Duodenal mucosa (tissue), 2 donors: ENCODE data around the gene CSHL1.

Experiments used
- H3K27ac ChIP-seq: one replicate; pipeline ENCODE4 v1.7.0; 2013; ENCODE audit warnings: low read depth, low read length
- H3K27me3 ChIP-seq, 2 donors: one replicate each; pipeline ENCODE4 v1.7.0; 2013; ENCODE audit warnings: low read length in 2 of 2, control low read depth in 1 of 2; ENCODE audit not compliant: insufficient read depth in 2 of 2, control insufficient read depth in 1 of 2
- H3K36me3 ChIP-seq, 2 donors: one replicate each; pipeline ENCODE4 v1.7.0; 2013; ENCODE audit warnings: low read length in 2 of 2, control low read depth in 1 of 2; ENCODE audit not compliant: insufficient read depth in 2 of 2, control insufficient read depth in 1 of 2
- H3K4me1 ChIP-seq, 2 donors: one replicate each; pipeline ENCODE4 v1.7.0; 2013; ENCODE audit warnings: low read length in 2 of 2, control low read depth in 1 of 2; ENCODE audit not compliant: insufficient read depth in 2 of 2, control insufficient read depth in 1 of 2
- H3K4me3 ChIP-seq, 2 donors: one replicate each; pipeline ENCODE4 v1.7.0; 2013; ENCODE audit warnings: low read length in 2 of 2, low read depth in 1 of 2
- H3K9ac ChIP-seq, 2 donors: one replicate each; pipeline ENCODE4 v1.7.0; 2013; ENCODE audit warnings: low read length in 2 of 2, low read depth in 1 of 2
- H3K9me3 ChIP-seq, 2 donors: one replicate each; pipeline ENCODE4 v1.7.0; 2013; ENCODE audit warnings: low read length in 2 of 2, control low read depth in 1 of 2; ENCODE audit not compliant: control insufficient read depth in 1 of 2

Gene CSHL1

DNA sequence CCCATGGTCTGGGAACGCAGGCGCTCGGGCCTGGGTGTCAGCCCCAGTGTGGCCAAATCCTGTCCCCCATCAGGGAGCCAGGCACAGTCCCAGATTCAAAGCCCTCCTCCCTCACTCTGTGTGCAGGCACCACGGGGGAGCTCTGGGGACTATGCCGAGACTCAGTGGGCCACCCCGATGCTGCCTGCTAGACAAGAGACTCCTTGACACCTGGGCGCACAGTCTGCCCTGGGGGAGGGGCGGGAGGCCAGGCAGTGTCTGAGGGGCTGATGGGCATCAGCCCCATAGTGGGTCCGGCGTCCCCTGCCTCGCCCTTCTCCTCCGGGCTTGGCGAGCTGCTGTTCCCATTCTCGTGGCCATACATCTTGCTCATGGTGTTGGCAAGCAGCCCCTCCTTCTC, 29.5 kb upstream of the CSHL1 start:
- H3K4me1 ChIP-seq, result no peaks in the 10 kb centered on the region
- no peaks in the 10 kb centered on the region for H3K27me3 ChIP-seq
- no peak overlapping the region for H3K4me3 ChIP-seq
- H3K9ac ChIP-seq, result no peak overlapping the region
- no peaks in the 10 kb centered on the region for H3K9me3 ChIP-seq
- H3K27ac ChIP-seq, result no peak overlapping the region
- no peaks in the 10 kb centered on the region for H3K36me3 ChIP-seq

DNA sequence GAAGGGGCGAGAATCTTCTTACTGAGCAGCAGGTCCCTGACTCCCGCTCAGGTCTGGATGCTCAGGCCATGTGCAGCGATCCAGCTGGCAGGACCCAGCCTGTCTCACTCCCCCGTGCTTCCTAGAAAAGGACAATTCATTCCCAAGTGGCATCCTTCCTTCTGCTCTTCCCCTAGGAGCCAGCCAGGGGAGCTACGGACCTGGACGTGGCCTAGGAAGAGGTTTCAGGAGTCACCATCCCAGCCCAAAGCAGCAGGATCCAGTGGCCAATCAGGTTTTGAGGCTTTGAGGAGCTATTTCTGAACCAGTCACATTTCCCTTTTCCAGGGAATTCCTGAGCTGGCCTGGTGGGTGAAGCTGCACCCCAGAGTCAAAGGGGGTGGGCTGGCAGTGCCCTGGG, 28.8 kb upstream of the CSHL1 start:
- Histone ChIP-seq H3K9me3 (no peaks in the 10 kb centered on the region), H3K4me1 (no peaks in the 10 kb centered on the region), H3K27ac (no peak overlapping the region), H3K4me3 (no peak overlapping the region), H3K9ac (no peak overlapping the region), H3K36me3 (no peaks in the 10 kb centered on the region), H3K27me3 (no peaks in the 10 kb centered on the region)

DNA sequence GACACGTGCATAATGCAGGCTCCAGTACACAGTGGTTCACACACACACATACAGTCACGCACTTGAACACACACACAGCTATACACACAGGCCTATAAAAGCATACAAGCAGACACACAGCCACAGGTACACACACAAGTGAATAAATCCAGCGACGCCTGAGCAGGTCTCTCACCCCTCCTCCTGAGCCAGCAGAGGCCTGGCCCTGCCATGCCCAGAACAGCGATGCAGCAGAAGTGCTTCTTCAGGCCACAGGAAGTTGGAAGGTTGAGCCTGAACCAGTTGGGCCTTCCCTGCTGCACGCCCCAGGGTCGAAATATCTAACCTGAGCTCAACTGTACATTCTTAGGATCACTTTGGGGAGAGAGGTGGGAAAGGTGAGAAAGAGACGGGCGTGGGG, 28.3 kb upstream of the CSHL1 start:
- no peaks in the 10 kb centered on the region for H3K4me1 ChIP-seq
- no peak overlapping the region for H3K4me3 ChIP-seq
- no peaks in the 10 kb centered on the region for H3K9me3 ChIP-seq
- H3K27ac ChIP-seq, result no peak overlapping the region
- H3K36me3 ChIP-seq, result no peaks in the 10 kb centered on the region
- H3K27me3 ChIP-seq, result no peaks in the 10 kb centered on the region
- H3K9ac ChIP-seq, result no peak overlapping the region

GRCh38 chr17:63937920-63938319, 26.9 kb upstream of the CSHL1 start:
- Histone ChIP-seq H3K9ac (no peak overlapping the region), H3K4me3 (no peak overlapping the region), H3K27ac (no peak overlapping the region), H3K9me3 (no peaks in the 10 kb centered on the region), H3K27me3 (no peaks in the 10 kb centered on the region), H3K4me1 (no peaks in the 10 kb centered on the region), H3K36me3 (no peaks in the 10 kb centered on the region)

GRCh38 chr17:63937319-63937718, 26.3 kb upstream of the CSHL1 start:
- H3K4me1 ChIP-seq, result no peaks in the 10 kb centered on the region
- H3K27ac ChIP-seq, result no peak overlapping the region
- H3K4me3 ChIP-seq, result no peak overlapping the region
- no peaks in the 10 kb centered on the region for H3K36me3 ChIP-seq
- no peak overlapping the region for H3K9ac ChIP-seq
- no peaks in the 10 kb centered on the region for H3K9me3 ChIP-seq
- H3K27me3 ChIP-seq, result no peaks in the 10 kb centered on the region

GRCh38 chr17:63934183-63935112, 23.4 kb upstream of the CSHL1 start:
- H3K9me3 ChIP-seq, result no peaks in the 10 kb centered on the region
- H3K27me3 ChIP-seq, result no peaks in the 10 kb centered on the region
- H3K27ac ChIP-seq, result no peak overlapping the region
- no peak overlapping the region for H3K9ac ChIP-seq
- H3K4me3 ChIP-seq, result no peak overlapping the region
- H3K4me1 ChIP-seq, result peaks cover 7 to 9% of the 10 kb centered on the region in 2 donors
- no peaks in the 10 kb centered on the region for H3K36me3 ChIP-seq

- Histone ChIP-seq H3K4me3 (no peak overlapping the region), H3K27me3 (no peaks in the 10 kb centered on the region), H3K4me1 (peaks cover 7 to 9% of the 10 kb centered on the region in 2 donors), H3K36me3 (no peaks in the 10 kb centered on the region), H3K9me3 (no peaks in the 10 kb centered on the region), H3K9ac (no peak overlapping the region), H3K27ac (no peak overlapping the region)
Measured at GRCh38 chr17:63933598-63933997, 22.5 kb upstream of the CSHL1 start.

- Histone ChIP-seq H3K27me3 (no peaks in the 10 kb centered on the region), H3K9me3 (no peaks in the 10 kb centered on the region), H3K4me3 (no peak overlapping the region), H3K27ac (no peak overlapping the region), H3K36me3 (no peaks in the 10 kb centered on the region), H3K9ac (no peak overlapping the region), H3K4me1 (peaks cover 7 to 9% of the 10 kb centered on the region in 2 donors)
Measured at GRCh38 chr17:63932721-63933120, 21.7 kb upstream of the CSHL1 start.

DNA sequence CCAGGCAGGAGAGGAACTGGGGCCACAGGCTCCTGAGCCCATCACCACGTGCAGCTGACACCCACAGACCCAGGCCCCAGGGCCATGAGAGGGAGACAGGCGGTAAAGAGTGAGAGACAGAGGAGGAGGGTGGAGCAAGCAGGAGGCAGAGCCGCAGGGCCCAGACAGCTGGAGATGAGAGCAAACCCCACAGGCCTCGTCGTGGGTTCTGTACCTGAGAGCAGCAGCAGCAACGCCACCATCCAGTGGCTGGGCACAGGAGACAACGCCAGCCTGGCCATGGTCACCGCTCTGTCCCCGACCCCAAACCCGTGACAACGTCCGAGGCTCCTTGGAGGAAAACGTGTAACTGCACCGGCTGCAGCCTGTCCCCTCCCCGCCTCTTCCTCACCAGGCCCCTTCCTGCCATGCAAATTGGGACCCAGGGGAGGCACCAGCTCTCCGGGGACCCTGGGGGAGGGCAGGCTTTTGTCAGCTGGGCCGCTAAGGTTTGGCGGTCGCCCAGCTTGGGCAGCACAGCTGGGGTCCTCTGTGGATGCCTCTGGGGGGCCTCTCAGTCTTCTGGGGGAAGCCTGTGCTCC, 21.0 kb upstream of the CSHL1 start, which contains the start of gene CD79B:
CD79B (minus strand) TSS at position 351 of the 581 bp plus-strand sequence; CDS start at position 281, 70 bp downstream.
- peaks cover 7 to 9% of the 10 kb centered on the region in 2 donors for H3K4me1 ChIP-seq
- peak within 1 kb of the TSS; percentile 18 to 28 for H3K9ac ChIP-seq
- peak within 1 kb of the TSS; percentile 65 to 66 for H3K4me3 ChIP-seq
- no peaks in the 10 kb centered on the region for H3K27me3 ChIP-seq
- no peaks in the 10 kb centered on the region for H3K9me3 ChIP-seq
- H3K36me3 ChIP-seq, result no peaks in the 10 kb centered on the region
- H3K27ac ChIP-seq, result peak within 1 kb of the TSS; percentile 41

GRCh38 chr17:63930951-63931575, 20.0 kb upstream of the CSHL1 start:
- no peaks in the 10 kb centered on the region for H3K9me3 ChIP-seq
- H3K9ac ChIP-seq, result peak overlapping the region in 1 of 2 donors; percentile 29
- H3K4me3 ChIP-seq, result peak overlapping the region; percentile 45 to 66
- H3K27ac ChIP-seq, result peak overlapping the region; percentile 41
- H3K36me3 ChIP-seq, result no peaks in the 10 kb centered on the region
- H3K4me1 ChIP-seq, result peaks cover 7 to 9% of the 10 kb centered on the region in 2 donors
- no peaks in the 10 kb centered on the region for H3K27me3 ChIP-seq
